NT2/D1 (cell line): Measurements from ENCODE around the gene SLCO3A1.

ENCODE experiments used
- YY1 ChIP-seq: IDR thresholded peaks from 2 replicates; pipeline ENCODE4 v1.6.1; 2011; ENCODE audit not compliant: insufficient read length, insufficient read depth
- ZNF274 ChIP-seq: IDR thresholded peaks from 2 replicates; pipeline ENCODE4 v1.6.1; 2011; ENCODE audit warnings: mild to moderate bottlenecking, low read depth, low read length

GRCh38 chr15:91853948-91854638 lies 585 bp downstream of the SLCO3A1 start:
- no peak for TF ChIP-seq ZNF274
- TF ChIP-seq YY1 = no peak
